Raji (cell line): ENCODE data around the gene PID1.

Source experiments
- POLR2A ChIP-seq: IDR thresholded peaks from 2 replicates; pipeline ENCODE4 v1.6.1; 2011; ENCODE audit warnings: low read depth, low read length, control low read depth; ENCODE audit not compliant: insufficient read depth

The PID1 gene

DNA sequence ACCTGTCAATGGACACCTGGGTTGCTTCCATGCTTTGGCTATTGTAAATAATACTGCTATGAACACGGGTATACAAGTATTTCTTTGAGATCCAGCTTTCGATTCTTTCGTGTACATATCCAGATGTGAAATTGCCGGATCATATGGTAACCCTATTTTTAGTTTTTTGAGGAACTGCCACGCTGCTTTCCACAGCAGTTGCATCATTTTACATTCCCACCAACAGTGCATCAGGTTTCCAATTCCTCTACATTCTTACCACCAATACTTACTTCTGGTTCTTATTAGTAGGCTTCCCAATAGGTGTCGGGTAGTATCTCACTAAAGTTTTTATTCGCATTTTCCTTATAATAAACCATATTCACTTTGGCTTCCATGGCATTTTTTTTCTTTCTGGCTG is 69.6 kb downstream of the PID1 start:
- TF ChIP-seq POLR2A, result no peak

GRCh38 chr2:229199267-229199666 is 71.8 kb downstream of the PID1 start:
- no peak for TF ChIP-seq POLR2A

- no peak for TF ChIP-seq POLR2A
These were observed 74.6 kb downstream of the PID1 start for GRCh38 chr2:229196448-229196847.

GRCh38 chr2:229195346-229195947 is 75.6 kb downstream of the PID1 start:
- no peak for TF ChIP-seq POLR2A

- no peak for TF ChIP-seq POLR2A
These were observed 77.8 kb downstream of the PID1 start for GRCh38 chr2:229193281-229193680.

- TF ChIP-seq POLR2A, result no peak
These were observed 79.7 kb downstream of the PID1 start for GRCh38 chr2:229191413-229191812.

- TF ChIP-seq POLR2A, result no peak
These were observed 89.4 kb downstream of the PID1 start for GRCh38 chr2:229181641-229182040.

DNA sequence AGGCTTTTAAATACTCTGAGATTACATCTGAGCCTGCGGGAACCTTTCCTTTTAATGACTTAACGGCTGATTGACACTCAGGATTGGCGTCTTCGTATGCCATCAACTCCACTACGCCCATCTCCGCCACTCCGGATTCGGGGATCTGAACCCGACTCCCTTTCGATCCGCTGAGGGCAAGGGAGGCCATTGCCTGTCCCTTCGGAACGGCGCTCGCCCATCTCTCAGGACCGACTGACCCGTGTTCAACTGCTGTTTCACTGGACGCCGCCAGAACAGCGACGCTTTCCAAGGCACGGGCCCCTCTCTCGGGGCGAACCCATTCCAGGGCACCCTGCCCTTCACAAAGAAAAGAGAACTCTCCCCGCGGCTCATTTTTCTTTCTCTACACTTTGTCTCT is 90.4 kb downstream of the PID1 start:
- TF ChIP-seq POLR2A, result no peak

DNA sequence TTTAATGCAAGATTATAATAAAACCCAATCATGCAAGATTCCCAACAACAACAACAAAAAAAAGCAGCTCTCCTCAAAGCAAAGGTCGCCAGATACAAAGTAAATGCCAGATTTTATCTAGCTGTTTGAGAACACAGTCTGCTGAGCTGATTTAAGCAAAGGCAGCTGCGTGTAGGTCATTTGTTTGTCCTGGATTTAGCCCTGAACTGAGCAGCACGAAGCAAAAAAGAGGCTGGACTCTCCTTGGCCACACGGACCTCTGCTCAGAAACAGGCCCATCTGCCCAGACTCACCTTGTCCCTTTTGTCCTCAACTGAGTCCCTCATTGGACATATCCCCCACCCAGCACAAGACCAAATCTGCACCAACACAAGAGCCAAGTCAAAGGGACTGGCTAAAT is 91.5 kb downstream of the PID1 start:
- TF ChIP-seq POLR2A, result no peak

DNA sequence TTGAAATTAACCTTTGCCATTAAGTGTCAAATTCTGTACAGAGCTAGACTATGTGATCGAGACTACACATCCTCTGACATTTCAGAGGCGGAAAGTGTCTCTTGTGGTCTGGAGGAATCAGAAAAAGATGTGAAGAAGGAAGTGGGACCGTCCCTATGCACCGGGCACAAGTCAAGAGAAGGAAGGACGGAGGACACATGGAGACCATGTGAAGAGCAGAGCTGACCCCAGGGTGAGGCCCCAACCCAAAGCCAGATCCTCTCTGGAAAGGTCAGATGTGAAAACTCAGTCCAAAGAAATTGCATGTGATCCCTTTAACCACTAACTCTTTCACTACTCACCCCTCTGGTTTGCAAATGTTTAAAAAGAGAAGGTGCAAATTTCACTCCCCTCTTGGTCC is 92.4 kb downstream of the PID1 start:
- no peak for TF ChIP-seq POLR2A

DNA sequence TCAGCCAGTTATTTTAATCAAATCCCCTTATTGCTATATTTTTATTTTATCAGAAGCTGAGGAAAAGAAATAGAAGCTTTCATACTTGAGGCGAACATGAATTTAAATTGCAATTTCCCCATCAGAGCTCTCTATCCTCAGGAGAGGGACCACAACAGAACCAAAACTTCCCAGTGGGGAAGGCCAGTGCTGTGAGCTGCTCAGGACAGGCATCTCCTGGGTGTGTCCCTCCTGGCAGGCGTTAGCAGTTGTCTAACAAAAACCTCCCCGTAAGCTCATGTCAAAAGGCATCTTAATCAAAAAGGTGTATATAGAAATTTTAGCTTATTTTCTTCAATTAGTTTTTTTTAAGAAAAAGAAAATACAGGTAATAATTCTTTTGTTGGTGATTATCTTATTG is 93.0 kb downstream of the PID1 start:
- no peak for TF ChIP-seq POLR2A

- no peak for TF ChIP-seq POLR2A
These were observed 95.0 kb downstream of the PID1 start for GRCh38 chr2:229176136-229176535.

DNA sequence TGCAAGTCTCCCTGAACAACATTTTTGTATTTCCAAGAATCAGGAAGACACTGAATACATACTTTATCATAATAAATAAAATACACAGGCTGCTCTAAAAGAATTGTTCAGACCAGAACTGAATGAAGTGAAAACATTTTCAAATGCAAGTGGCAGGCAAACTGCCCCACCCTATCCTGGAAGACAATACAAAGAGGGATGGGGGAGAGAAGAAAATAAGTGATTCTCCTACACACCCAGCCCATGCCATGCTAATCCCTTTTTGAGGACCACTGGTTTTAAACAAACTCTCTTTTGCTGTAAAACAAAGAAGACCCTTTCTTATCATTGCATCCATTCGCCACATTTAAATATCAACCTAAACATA is 95.6 kb downstream of the PID1 start:
- TF ChIP-seq POLR2A, result no peak

GRCh38 chr2:229174794-229175496 is 96.1 kb downstream of the PID1 start:
- no peak for TF ChIP-seq POLR2A

DNA sequence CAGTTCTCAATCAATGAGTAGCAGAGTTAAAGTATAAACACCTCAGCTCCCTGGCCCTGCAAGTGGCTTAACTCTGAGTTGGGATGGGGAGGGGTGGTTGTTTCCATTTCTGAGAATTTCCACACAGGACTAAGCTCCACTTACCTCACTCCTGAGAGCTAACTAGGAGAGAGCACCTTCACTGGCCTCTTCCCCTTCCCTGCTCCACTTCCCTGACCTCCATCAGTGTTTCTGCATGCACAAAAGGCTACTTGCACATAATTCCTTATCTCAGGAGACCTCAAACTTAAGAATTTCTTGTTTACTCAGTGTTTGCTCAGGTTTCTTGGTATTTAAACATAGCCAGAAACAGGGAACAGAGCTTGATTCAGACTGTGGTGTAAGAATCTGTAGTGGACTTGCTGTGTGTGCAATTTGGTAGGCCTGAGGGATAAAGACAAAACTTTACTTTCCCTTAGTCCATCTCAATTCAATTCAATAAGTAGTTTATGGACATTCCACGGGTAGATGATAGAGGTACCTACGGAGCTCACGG is 97.2 kb downstream of the PID1 start:
- TF ChIP-seq POLR2A, result no peak

DNA sequence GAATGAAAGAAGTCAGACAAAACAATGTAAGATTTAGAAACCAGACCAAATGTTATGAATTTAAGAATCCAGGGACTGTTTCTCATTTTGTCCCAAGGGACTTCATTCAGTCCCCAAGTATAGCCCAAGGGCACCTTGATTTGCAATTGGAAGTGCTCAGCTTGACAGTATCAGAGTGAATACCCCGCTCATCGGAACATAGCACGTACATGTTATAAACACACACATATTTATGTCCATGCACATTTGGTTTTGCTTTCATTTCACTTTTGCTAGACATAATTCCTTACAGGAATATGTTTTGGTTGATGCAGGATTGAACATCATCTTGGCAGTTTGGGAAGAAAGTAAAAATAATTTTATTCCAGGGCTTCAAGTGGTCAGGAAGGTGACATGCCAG is 100.2 kb downstream of the PID1 start:
- no peak for TF ChIP-seq POLR2A

- TF ChIP-seq POLR2A, result no peak
These were observed 100.9 kb downstream of the PID1 start for GRCh38 chr2:229170171-229170570.
